ENCODE measurements around the gene ANKFY1. TPM values are rescaled to one million over a fixed set of nuclear protein-coding genes. Genes with fewer than 3 reads are reported as not detected.

Gene ANKFY1
- total and polyA plus RNA-seq, 2 donors (not counting 3 experiments of a cell fraction or from before 2014, with no cell fraction given) = 30.6 to 51.1 TPM

GRCh38 chr17:4180791-4181190 is 83.0 kb downstream of the ANKFY1 start:
- H3K4me2 ChIP-seq (ENCODE audit: insufficient read depth, low read length) = no peak overlapping the region
- H3K9me3 ChIP-seq (replicated peaks; ENCODE audit: control insufficient read depth, insufficient read depth, low read length) = no peaks in the 10 kb centered on the region
- peaks cover 11 to 53% of the 10 kb centered on the region in 2 experiments for H3K36me3 ChIP-seq (ENCODE audit: control insufficient read depth in 2 of 2, extremely low read depth in 1 of 2, insufficient read depth in 2 of 2, low read length in 2 of 2)
- no TSS peak for BruUV-seq (replicated peaks)
- intact Hi-C loops (cut with micrococcal nuclease) (no loop called here), dilution Hi-C loops (cut with MboI; ENCODE audit: extremely low pct_ligation_motif_present, low sequenced_read_pairs) (no loop called here)
- H3K9ac ChIP-seq (replicated peaks; ENCODE audit: extremely low read depth, insufficient read depth, low read length) = no peak overlapping the region
- H3K79me2 ChIP-seq (ENCODE audit: control insufficient read depth, insufficient read depth, low read length) = no peaks in the 10 kb centered on the region
- no peaks in the 10 kb centered on the region for H3K27me3 ChIP-seq (ENCODE audit: control insufficient read depth in 2 of 2, insufficient read depth in 2 of 2, low read length in 2 of 2)
- H3K4me1 ChIP-seq (ENCODE audit: control insufficient read depth, extremely low read depth, insufficient read depth, low read length) = no peaks in the 10 kb centered on the region
- no peaks in the 10 kb centered on the region for H4K20me1 ChIP-seq (replicated peaks; ENCODE audit: control insufficient read depth, extremely low read depth, insufficient read depth, low read length)
- H3K27ac ChIP-seq (ENCODE audit: insufficient read depth, low read depth, low read length) = no peak overlapping the region
- DNase-seq (ENCODE audit: low read depth, low spot score) (no peak), FAIRE-seq (no peak)
- POLR2A ChIA-PET = no interaction called here
- CTCF ChIA-PET = interaction anchor here (1.4 kb wide), 2 partner anchors 10 to 19 kb away, joined by 3 to 6 read pairs; no protein-coding TSS in a partner anchor
- H3K9me1 ChIP-seq (replicated peaks; ENCODE audit: control insufficient read depth, extremely low read depth, insufficient read depth, low read length) = no peaks in the 10 kb centered on the region
- no peak overlapping the region for H3K4me3 ChIP-seq (replicated peaks in 1 of 3; ENCODE audit: insufficient read depth in 1 of 3, low read depth in 1 of 3, low read length in 3 of 3)
- no peak for TF ChIP-seq JUN (IDR thresholded peaks at IDR 0.05; ENCODE audit: borderline replicate concordance, insufficient read depth, insufficient read length, low read depth)
- TF ChIP-seq MYC (IDR thresholded peaks at IDR 0.05; ENCODE audit: low read depth, low read length) = no peak
- TF ChIP-seq CTCF (IDR thresholded peaks at IDR 0.05; ENCODE audit: extremely low read depth in 1 of 2, insufficient read depth in 1 of 2, low read depth in 1 of 2, low read length in 2 of 2) = no peak
- TF ChIP-seq POLR2AphosphoS5 (IDR thresholded peaks at IDR 0.05; ENCODE audit: insufficient read depth, low read depth, low read length) = no peak
- TF ChIP-seq POLR2A (IDR thresholded peaks at IDR 0.05; ENCODE audit: low read depth, low read length) = no peak
- TF ChIP-seq EZH2 (IDR thresholded peaks at IDR 0.05; ENCODE audit: borderline replicate concordance, low read depth, low read length, severe bottlenecking) = no peak
- TF ChIP-seq FOS (IDR thresholded peaks at IDR 0.05; ENCODE audit: borderline replicate concordance, insufficient read depth, low read length) = no peak
- TF ChIP-seq GATA2 (IDR thresholded peaks at IDR 0.05; ENCODE audit: insufficient read depth, insufficient read length, low read depth, low read length) = no peak
- no peak overlapping the region for H2AFZ ChIP-seq (ENCODE audit: low read depth, low read length)

All from endothelial cell of umbilical vein (primary cell).